ENCODE data around the gene ARHGEF37.

Gene ARHGEF37

GRCh38 chr5:149578896-149579295, 2.4 kb upstream of the ARHGEF37 start:
- no peak for TF ChIP-seq CTCF (conservative IDR thresholded peaks at IDR 0.05; ENCODE audit: control insufficient read depth, insufficient read depth, low read depth, low read length)
- DNase-seq (ENCODE audit: low read depth): no peak
- H3K4me3 ChIP-seq (ENCODE audit: control insufficient read depth, low read depth, low read length): no peak overlapping the region

- H3K4me3 ChIP-seq (ENCODE audit: control insufficient read depth, low read depth, low read length): peak overlapping the region; percentile 49
- no peak for TF ChIP-seq CTCF (conservative IDR thresholded peaks at IDR 0.05; ENCODE audit: control insufficient read depth, insufficient read depth, low read depth, low read length)
- no peak for DNase-seq (ENCODE audit: low read depth)
These were observed 498 bp upstream of the ARHGEF37 start for GRCh38 chr5:149580808-149581191.

- no peak for TF ChIP-seq CTCF (conservative IDR thresholded peaks at IDR 0.05; ENCODE audit: control insufficient read depth, insufficient read depth, low read depth, low read length)
- no peak overlapping the region for H3K4me3 ChIP-seq (ENCODE audit: control insufficient read depth, low read depth, low read length)
- no peak for DNase-seq (ENCODE audit: low read depth)
These were observed 852 bp downstream of the ARHGEF37 start for GRCh38 chr5:149581931-149582768.

GRCh38 chr5:149583394-149583793, 2.1 kb downstream of the ARHGEF37 start:
- no peak overlapping the region for H3K4me3 ChIP-seq (ENCODE audit: control insufficient read depth, low read depth, low read length)
- no peak for TF ChIP-seq CTCF (conservative IDR thresholded peaks at IDR 0.05; ENCODE audit: control insufficient read depth, insufficient read depth, low read depth, low read length)
- DNase-seq (ENCODE audit: low read depth): no peak

GRCh38 chr5:149584121-149584520, 2.8 kb downstream of the ARHGEF37 start:
- no peak overlapping the region for H3K4me3 ChIP-seq (ENCODE audit: control insufficient read depth, low read depth, low read length)
- no peak for TF ChIP-seq CTCF (conservative IDR thresholded peaks at IDR 0.05; ENCODE audit: control insufficient read depth, insufficient read depth, low read depth, low read length)
- DNase-seq (ENCODE audit: low read depth): no peak

GRCh38 chr5:149585910-149586309, 4.6 kb downstream of the ARHGEF37 start:
- no peak for DNase-seq (ENCODE audit: low read depth)
- no peak overlapping the region for H3K4me3 ChIP-seq (ENCODE audit: control insufficient read depth, low read depth, low read length)
- no peak for TF ChIP-seq CTCF (conservative IDR thresholded peaks at IDR 0.05; ENCODE audit: control insufficient read depth, insufficient read depth, low read depth, low read length)
